Stomach smooth muscle (tissue), 2 donors: ENCODE results near the gene UACA.

Source experiments
- H3K27ac ChIP-seq: one replicate; pipeline ENCODE4 v1.7.0; 2013; ENCODE audit warnings: mild to moderate bottlenecking, low read length, inconsistent platforms
- H3K27me3 ChIP-seq, 2 donors: one replicate each; pipeline ENCODE4 v1.7.0; 2013; ENCODE audit warnings: low read length in 2 of 2; ENCODE audit not compliant: insufficient read depth in 2 of 2, control insufficient read depth in 1 of 2
- H3K36me3 ChIP-seq, 2 donors: one replicate each; pipeline ENCODE4 v1.7.0; 2013; ENCODE audit warnings: low read length in 2 of 2; ENCODE audit not compliant: control insufficient read depth in 2 of 2, insufficient read depth in 2 of 2
- H3K4me1 ChIP-seq: one replicate; pipeline ENCODE4 v1.7.0; 2013; ENCODE audit warnings: low read length; ENCODE audit not compliant: control insufficient read depth, insufficient read depth
- H3K4me3 ChIP-seq, 2 donors: one replicate each; pipeline ENCODE4 v1.7.0; 2013; ENCODE audit warnings: low read length in 2 of 2
- H3K9ac ChIP-seq, 2 donors: one replicate each; pipeline ENCODE4 v1.7.0; 2013; ENCODE audit warnings: low read length in 2 of 2, mild to moderate bottlenecking in 1 of 2
- H3K9me3 ChIP-seq, 2 donors: one replicate each; pipeline ENCODE4 v1.7.0; 2013; ENCODE audit warnings: low read length in 2 of 2; ENCODE audit not compliant: control insufficient read depth in 2 of 2
- donor health status: healthy.
- donor health status: Pancreatic carcinoma.

Gene UACA

GRCh38 chr15:70796516-70797310 is 33.4 kb upstream of the UACA start:
- H3K9ac ChIP-seq, result no peak overlapping the region
- H3K4me3 ChIP-seq, result no peak overlapping the region
- H3K27me3 ChIP-seq, result no peaks in the 10 kb centered on the region
- no peak overlapping the region for H3K27ac ChIP-seq
- no peaks in the 10 kb centered on the region for H3K9me3 ChIP-seq
- H3K4me1 ChIP-seq, result peaks cover 16% of the 10 kb centered on the region
- no peaks in the 10 kb centered on the region for H3K36me3 ChIP-seq

- no peak overlapping the region for H3K4me3 ChIP-seq
- H3K9me3 ChIP-seq, result no peaks in the 10 kb centered on the region
- peaks cover 12% of the 10 kb centered on the region for H3K4me1 ChIP-seq
- H3K27me3 ChIP-seq, result no peaks in the 10 kb centered on the region
- H3K27ac ChIP-seq, result no peak overlapping the region
- H3K9ac ChIP-seq, result no peak overlapping the region
- H3K36me3 ChIP-seq, result no peaks in the 10 kb centered on the region
Measured at GRCh38 chr15:70795311-70795665, 31.9 kb upstream of the UACA start.

GRCh38 chr15:70794596-70795310 is 31.4 kb upstream of the UACA start:
- H3K27ac ChIP-seq, result no peak overlapping the region
- H3K4me1 ChIP-seq, result peaks cover 8% of the 10 kb centered on the region
- no peaks in the 10 kb centered on the region for H3K27me3 ChIP-seq
- no peak overlapping the region for H3K9ac ChIP-seq
- H3K9me3 ChIP-seq, result no peaks in the 10 kb centered on the region
- H3K36me3 ChIP-seq, result no peaks in the 10 kb centered on the region
- no peak overlapping the region for H3K4me3 ChIP-seq

DNA sequence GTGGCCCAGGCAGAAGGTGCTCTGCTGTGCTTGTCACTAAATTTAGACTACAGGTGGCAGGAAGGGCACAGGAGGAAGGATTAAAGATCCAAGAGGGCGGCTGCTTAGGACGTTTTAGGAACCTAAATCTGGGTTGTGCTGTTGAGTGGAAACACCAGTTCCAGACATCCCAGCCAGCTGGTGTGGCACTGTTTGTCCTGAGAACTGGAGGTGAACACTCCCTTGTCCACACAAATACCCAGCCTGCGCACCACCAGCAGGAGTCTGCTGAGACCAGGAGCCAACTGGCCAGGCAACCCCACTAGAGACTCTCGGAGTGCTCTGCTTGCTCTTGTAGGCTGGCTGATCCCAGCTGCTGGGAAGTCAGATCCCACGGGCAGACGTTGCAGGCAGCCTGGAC is 30.3 kb upstream of the UACA start:
- Histone ChIP-seq H3K27ac (no peak overlapping the region), H3K27me3 (no peaks in the 10 kb centered on the region), H3K9me3 (no peaks in the 10 kb centered on the region)

GRCh38 chr15:70792171-70792573 is 28.8 kb upstream of the UACA start:
- Histone ChIP-seq H3K9ac (no peak overlapping the region), H3K4me3 (no peak overlapping the region), H3K9me3 (no peaks in the 10 kb centered on the region), H3K4me1 (peaks cover 4% of the 10 kb centered on the region), H3K27me3 (no peaks in the 10 kb centered on the region), H3K27ac (no peak overlapping the region), H3K36me3 (no peaks in the 10 kb centered on the region)

More for the DNA sequence above, 30.3 kb upstream of the UACA start:
- peaks cover 4% of the 10 kb centered on the region for H3K4me1 ChIP-seq
- no peak overlapping the region for H3K9ac ChIP-seq
- H3K36me3 ChIP-seq, result no peaks in the 10 kb centered on the region
- no peak overlapping the region for H3K4me3 ChIP-seq

GRCh38 chr15:70791259-70791658 is 27.9 kb upstream of the UACA start:
- no peak overlapping the region for H3K4me3 ChIP-seq
- no peaks in the 10 kb centered on the region for H3K27me3 ChIP-seq
- H3K4me1 ChIP-seq, result peaks cover 4% of the 10 kb centered on the region
- no peaks in the 10 kb centered on the region for H3K9me3 ChIP-seq
- no peak overlapping the region for H3K9ac ChIP-seq
- H3K27ac ChIP-seq, result no peak overlapping the region
- H3K36me3 ChIP-seq, result no peaks in the 10 kb centered on the region

GRCh38 chr15:70789213-70789612 is 25.9 kb upstream of the UACA start:
- Histone ChIP-seq H3K4me3 (no peak overlapping the region), H3K27ac (no peak overlapping the region), H3K27me3 (no peaks in the 10 kb centered on the region), H3K36me3 (no peaks in the 10 kb centered on the region), H3K4me1 (no peaks in the 10 kb centered on the region), H3K9me3 (no peaks in the 10 kb centered on the region), H3K9ac (no peak overlapping the region)

- Histone ChIP-seq H3K9ac (no peak overlapping the region), H3K9me3 (no peaks in the 10 kb centered on the region), H3K36me3 (no peaks in the 10 kb centered on the region), H3K27me3 (no peaks in the 10 kb centered on the region), H3K27ac (no peak overlapping the region), H3K4me3 (no peak overlapping the region), H3K4me1 (no peaks in the 10 kb centered on the region)
Measured at GRCh38 chr15:70788114-70789049, 25.0 kb upstream of the UACA start.

DNA sequence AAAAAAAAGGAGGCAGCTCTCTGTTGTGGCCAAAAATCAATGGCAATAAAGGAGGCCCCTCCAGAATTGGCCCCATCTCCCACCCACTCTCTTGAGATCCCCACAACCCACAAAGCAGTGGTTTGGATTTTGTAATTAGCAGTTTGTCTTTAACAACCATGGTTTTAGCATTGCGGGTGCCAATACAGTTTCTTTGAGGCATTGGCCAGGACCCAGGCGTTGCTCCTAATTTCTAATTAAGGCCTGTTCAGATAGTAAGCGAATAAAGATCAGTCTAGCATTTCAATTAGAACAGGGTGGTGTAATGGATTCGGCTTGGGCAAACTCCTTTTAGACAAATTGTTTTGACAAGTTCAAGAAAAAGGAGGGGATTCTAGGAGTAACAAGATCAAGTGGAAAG is 23.6 kb upstream of the UACA start:
- no peak overlapping the region for H3K9ac ChIP-seq
- no peaks in the 10 kb centered on the region for H3K27me3 ChIP-seq
- no peak overlapping the region for H3K27ac ChIP-seq
- no peaks in the 10 kb centered on the region for H3K36me3 ChIP-seq
- no peak overlapping the region for H3K4me3 ChIP-seq
- no peaks in the 10 kb centered on the region for H3K4me1 ChIP-seq
- H3K9me3 ChIP-seq, result no peaks in the 10 kb centered on the region

GRCh38 chr15:70783610-70784022 is 20.3 kb upstream of the UACA start:
- Histone ChIP-seq H3K9ac (no peak overlapping the region), H3K36me3 (no peaks in the 10 kb centered on the region), H3K4me3 (no peak overlapping the region), H3K9me3 (no peaks in the 10 kb centered on the region), H3K27me3 (no peaks in the 10 kb centered on the region), H3K27ac (no peak overlapping the region), H3K4me1 (no peaks in the 10 kb centered on the region)
